ENCODE data around the gene ZNF677.

DNA sequence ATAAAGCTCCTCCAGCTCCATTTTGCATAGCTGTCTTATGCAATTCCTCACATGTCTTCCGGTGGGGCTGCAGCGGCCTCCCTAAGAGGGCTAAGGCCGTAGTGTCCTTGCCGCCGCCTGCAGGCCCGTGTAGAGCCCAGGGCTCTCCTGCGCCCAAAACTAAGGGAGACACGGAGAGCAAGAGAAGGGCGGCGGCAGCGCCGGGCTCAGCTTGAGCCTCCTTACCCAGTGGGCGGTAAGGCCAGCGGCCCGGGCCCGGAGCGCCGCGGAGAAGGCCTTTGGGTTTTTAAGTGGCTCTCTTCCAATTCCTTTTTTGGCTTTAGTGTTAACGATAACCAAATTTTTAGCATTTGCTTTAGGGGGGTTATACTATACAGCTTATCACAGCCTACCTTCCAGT, 30.1 kb downstream of the ZNF677 start:
- no peak for TF ChIP-seq YY1 (IDR thresholded peaks at IDR 0.05; ENCODE audit: insufficient read depth, insufficient read length)
- no peak for TF ChIP-seq ZNF274 (IDR thresholded peaks at IDR 0.05; ENCODE audit: low read depth, low read length)
